Panc1 (cell line): ENCODE measurements around the gene ME1. TPM values are rescaled to one million over a fixed set of nuclear protein-coding genes. Genes with fewer than 3 reads are reported as not detected.

Experiments
- ATAC-seq: fragments of 200-7000 bp; cut with Tn5 transposase; 2 replicates; pipeline ENCODE4 v1.9.1; 2020; ENCODE audit warnings: mild to moderate bottlenecking, moderate library complexity
- BruUV-seq: library from RNA; stranded (reverse); fragments of 400-500 nt; replicated peaks from 2 replicates; lab custom pipeline; 2021; lab: Mats Ljungman, UMichigan
- CTCF ChIA-PET: fragments of 300-600 bp; sonication (Branson Sonifier 250); formaldehyde crosslinking; loops from one replicate; lab custom pipeline; 2022; ENCODE audit warnings: antibody characterized with exemption; lab: Charles Lee
- POLR2A ChIA-PET: fragments of 300-600 bp; sonication (Branson Sonifier 250); formaldehyde crosslinking; loops from one replicate; lab custom pipeline; 2022; ENCODE audit warnings: antibody characterized with exemption; lab: Charles Lee
- DNase-seq: peaks from one replicate; pipeline ENCODE4 v3.0.0-alpha.2; 2010; ENCODE audit warnings: low read depth, low spot score
- H3K27ac ChIP-seq: 2 replicates; pipeline ENCODE4 v1.5.1; 2011; ENCODE audit warnings: mild to moderate bottlenecking, low read length, inconsistent platforms
- H3K27me3 ChIP-seq: fragments of 200-500 bp; sonication (Bioruptor generic); 2 replicates; pipeline ENCODE4 v1.6.0; 2014; ENCODE audit warnings: low read length, inconsistent platforms; ENCODE audit not compliant: control insufficient read depth, insufficient read depth
- H3K36me3 ChIP-seq: fragments of 200-500 bp; sonication (Bioruptor generic); 2 replicates; pipeline ENCODE4 v1.5.1; 2014; ENCODE audit warnings: inconsistent platforms, mild to moderate bottlenecking, low read length, moderate library complexity; ENCODE audit not compliant: control insufficient read depth, insufficient read depth
- H3K4me1 ChIP-seq: 2 replicates; pipeline ENCODE4 v1.5.1; 2011; ENCODE audit warnings: inconsistent platforms, mild to moderate bottlenecking, low read length, moderate library complexity; ENCODE audit not compliant: control insufficient read depth, insufficient read depth
- H3K4me3 ChIP-seq, 2 experiments: 2 replicates each; pipeline ENCODE4 v1.5.1; 2011 to 2012; ENCODE audit warnings: low read depth in 2 of 2, low read length in 2 of 2, mild to moderate bottlenecking in 2 of 2, inconsistent platforms in 1 of 2, moderate library complexity in 1 of 2
- H3K9me3 ChIP-seq: fragments of 200-500 bp; sonication (Bioruptor generic); 2 replicates; pipeline ENCODE4 v1.5.1; 2014; ENCODE audit warnings: low read depth, mild to moderate bottlenecking, inconsistent platforms, low read length, moderate library complexity; ENCODE audit not compliant: control insufficient read depth, insufficient read depth
- CTCF ChIP-seq: fragments of 450-650 bp; IDR thresholded peaks from 2 replicates; pipeline ENCODE4 v1.5.1; 2017; ENCODE audit warnings: mild to moderate bottlenecking
- POLR2AphosphoS5 ChIP-seq: IDR thresholded peaks from 2 replicates; pipeline ENCODE4 v1.6.1; 2012; ENCODE audit warnings: mild to moderate bottlenecking, low read depth, low read length, moderate library complexity
- REST ChIP-seq, 2 experiments: IDR thresholded peaks; 2 replicates each; pipeline ENCODE4 v1.6.1; 2011 to 2012; ENCODE audit warnings: low read depth in 2 of 2, control low read depth in 1 of 2, low read length in 1 of 2, mild to moderate bottlenecking in 1 of 2, moderate library complexity in 1 of 2; ENCODE audit not compliant: insufficient read depth in 1 of 2
- SIN3A ChIP-seq: IDR thresholded peaks from 2 replicates; pipeline ENCODE4 v1.6.1; 2012; ENCODE audit warnings: low read depth, mild to moderate bottlenecking, low read length, moderate library complexity, borderline replicate concordance; ENCODE audit not compliant: insufficient read depth
- TCF7L2 ChIP-seq: IDR thresholded peaks from 2 replicates; pipeline ENCODE4 v1.6.1; 2011; ENCODE audit warnings: mild to moderate bottlenecking, low read depth, low read length, inconsistent platforms
- in situ Hi-C: cut with HindIII; loops from 2 replicates; pipeline ENCODE4 v1.10.0; 2016; ENCODE audit warnings: low sequenced_read_pairs, low pct_unique_long_range_greater_than_20kb
- intact Hi-C: fragments of 100-400 bp; cut with micrococcal nuclease; formaldehyde crosslinking; loops from one replicate; pipeline ENCODE4 v1.10.0; 2022; ENCODE audit not compliant: unreplicated experiment
- total RNA-seq: library from RNA; stranded (reverse); gene quantifications from one replicate; pipeline ENCODE4 v1.2.1, GENCODE V29; 2021; ENCODE audit not compliant: unreplicated experiment

The ME1 gene
- total RNA-seq, 1 experiment from 2014 or later = 19.7 TPM

- Histone ChIP-seq H3K4me1 (no peaks in the 10 kb centered on the region), H3K27ac (no peak overlapping the region), H3K27me3 (no peaks in the 10 kb centered on the region), H3K36me3 (no peaks in the 10 kb centered on the region), H3K4me3 (no peak overlapping the region), H3K9me3 (no peaks in the 10 kb centered on the region)
- CTCF ChIA-PET = no interaction called here
- intact Hi-C loops (no loop called here), in situ Hi-C loops (no loop called here)
- ATAC-seq = no peak
- no peak for DNase-seq
- no TSS peak for BruUV-seq
- TF ChIP-seq SIN3A (no peak), CTCF (no peak), REST (IDR thresholded peaks at IDR 0.05; ENCODE audit: insufficient read depth in 1 of 2, low read depth in 2 of 2, low read length in 1 of 2) (no peak), POLR2AphosphoS5 (no peak), TCF7L2 (no peak)
- POLR2A ChIA-PET = no interaction called here
These were observed 63.7 kb downstream of the ME1 start for GRCh38 chr6:83367104-83367503.

GRCh38 chr6:83365931-83366330 is 64.9 kb downstream of the ME1 start:
- CTCF ChIA-PET = no interaction called here
- no peaks in the 10 kb centered on the region for H3K9me3 ChIP-seq

More at GRCh38 chr6:83365931-83366330, 64.9 kb downstream of the ME1 start:
- BruUV-seq = no TSS peak
- no peak for ATAC-seq
- Histone ChIP-seq H3K4me3 (no peak overlapping the region), H3K27ac (no peak overlapping the region), H3K27me3 (no peaks in the 10 kb centered on the region), H3K4me1 (no peaks in the 10 kb centered on the region), H3K36me3 (no peaks in the 10 kb centered on the region)
- POLR2A ChIA-PET = no interaction called here
- in situ Hi-C loops = no loop called here
- no peak for TF ChIP-seq TCF7L2
- TF ChIP-seq SIN3A = no peak
- TF ChIP-seq POLR2AphosphoS5 = no peak
- no peak for TF ChIP-seq CTCF
- TF ChIP-seq REST (IDR thresholded peaks at IDR 0.05; ENCODE audit: insufficient read depth in 1 of 2, low read depth in 2 of 2, low read length in 1 of 2) = no peak
- intact Hi-C loops = no loop called here
- no peak for DNase-seq
